WTC11 (cell line): ENCODE measurements around the gene DALRD3. TPM values are rescaled to one million over a fixed set of nuclear protein-coding genes. Genes with fewer than 3 reads are reported as not detected.

ENCODE experiments used
- ATAC-seq: fragments of 200-7000 bp; cut with Tn5 transposase; 2 replicates; pipeline ENCODE4 v1.10.0; 2021; ENCODE audit warnings: mild to moderate bottlenecking, moderate library complexity
- CTCF ChIA-PET: fragments of 300-600 bp; sonication (Branson Sonifier 250); formaldehyde crosslinking; loops from one replicate; lab custom pipeline; 2021; ENCODE audit warnings: antibody characterized with exemption; lab: Charles Lee
- POLR2A ChIA-PET: fragments of 350-600 bp; sonication (Branson Sonifier 250); formaldehyde crosslinking; loops from one replicate; lab custom pipeline; 2021; ENCODE audit warnings: antibody characterized with exemption; lab: Charles Lee
- DNase-seq: peaks from one replicate; pipeline ENCODE4 v3.0.0; 2021; ENCODE audit warnings: low spot score
- H3K27ac Mint-ChIP-seq: 2 replicates; pipeline ENCODE4 v1.8.0; 2021; ENCODE audit warnings: mixed read lengths
- H3K27me3 Mint-ChIP-seq: 2 replicates; pipeline ENCODE4 v1.8.0; 2021; ENCODE audit warnings: low read depth, mild to moderate bottlenecking, moderate library complexity, mixed read lengths
- H3K36me3 Mint-ChIP-seq: 2 replicates; pipeline ENCODE4 v1.8.0; 2021; ENCODE audit warnings: mixed read lengths
- H3K4me1 Mint-ChIP-seq: 2 replicates; pipeline ENCODE4 v1.8.0; 2022; ENCODE audit warnings: mixed read lengths
- H3K4me3 Mint-ChIP-seq: 2 replicates; pipeline ENCODE4 v1.8.0; 2021; ENCODE audit warnings: mild to moderate bottlenecking, moderate library complexity, mixed read lengths
- H3K9me3 Mint-ChIP-seq: 2 replicates; pipeline ENCODE4 v1.8.0; 2021; ENCODE audit warnings: mixed read lengths
- ARID4B ChIP-seq: sonication (generic); formaldehyde crosslinking; IDR thresholded peaks from 2 replicates; pipeline ENCODE4 v1.8.0; 2023; ENCODE audit warnings: missing genetic modification reagents, mild to moderate bottlenecking, borderline replicate concordance
- ATF1 ChIP-seq: sonication (generic); formaldehyde crosslinking; IDR thresholded peaks from 2 replicates; pipeline ENCODE4 v1.8.1; 2023; ENCODE audit warnings: mild to moderate bottlenecking, moderate library complexity, missing genetic modification reagents
- E2F5 ChIP-seq: sonication (generic); formaldehyde crosslinking; IDR thresholded peaks from 2 replicates; pipeline ENCODE4 v1.8.1; 2022; ENCODE audit warnings: mild to moderate bottlenecking, moderate library complexity, missing genetic modification reagents
- ESRRA ChIP-seq: sonication (generic); formaldehyde crosslinking; IDR thresholded peaks from 2 replicates; pipeline ENCODE4 v1.8.1; 2022; ENCODE audit warnings: mild to moderate bottlenecking, missing genetic modification reagents, borderline replicate concordance
- FOXJ3 ChIP-seq: sonication (generic); formaldehyde crosslinking; IDR thresholded peaks from 2 replicates; pipeline ENCODE4 v1.9.0; 2021; ENCODE audit warnings: missing genetic modification reagents, mild to moderate bottlenecking, borderline replicate concordance
- GABPB1 ChIP-seq: sonication (generic); formaldehyde crosslinking; IDR thresholded peaks from 2 replicates; pipeline ENCODE4 v1.8.1; 2023; ENCODE audit warnings: mild to moderate bottlenecking, missing genetic modification reagents
- GRHL2 ChIP-seq: fragments of 250-450 bp; sonication (Bioruptor Pico); IDR thresholded peaks from 2 replicates; pipeline ENCODE4 v1.8.0; 2022; ENCODE audit warnings: mild to moderate bottlenecking, moderate library complexity; ENCODE audit not compliant: insufficient replicate concordance, severe bottlenecking
- HMGA2 ChIP-seq: fragments of 250-450 bp; sonication (Bioruptor Pico); IDR thresholded peaks from 2 replicates; pipeline ENCODE4 v1.4.0; 2021; ENCODE audit warnings: mild to moderate bottlenecking, moderate library complexity
- HMGXB4 ChIP-seq: sonication (generic); formaldehyde crosslinking; IDR thresholded peaks from 2 replicates; pipeline ENCODE4 v1.8.1; 2023; ENCODE audit warnings: mild to moderate bottlenecking, moderate library complexity, missing genetic modification reagents
- JAZF1 ChIP-seq: fragments of 250-450 bp; sonication (Bioruptor Pico); IDR thresholded peaks from 2 replicates; pipeline ENCODE4 v1.9.0; 2021; ENCODE audit warnings: moderate library complexity, mild to moderate bottlenecking, inconsistent platforms
- JUN ChIP-seq: sonication (generic); formaldehyde crosslinking; IDR thresholded peaks from 2 replicates; pipeline ENCODE4 v1.8.0; 2023; ENCODE audit warnings: mild to moderate bottlenecking, missing genetic modification reagents
- MXD4 ChIP-seq: fragments of 250-450 bp; sonication (Bioruptor Pico); IDR thresholded peaks from 2 replicates; pipeline ENCODE4 v1.8.0; 2021; ENCODE audit warnings: mild to moderate bottlenecking, moderate library complexity, borderline replicate concordance
- NFATC4 ChIP-seq: fragments of 250-450 bp; sonication (Bioruptor Pico); IDR thresholded peaks from 2 replicates; pipeline ENCODE4 v1.9.0; 2021; ENCODE audit warnings: mild to moderate bottlenecking
- NR2C2 ChIP-seq: sonication (generic); formaldehyde crosslinking; IDR thresholded peaks from 2 replicates; pipeline ENCODE4 v1.8.0; 2022; ENCODE audit warnings: mild to moderate bottlenecking, missing genetic modification reagents
- NR3C1 ChIP-seq: sonication (generic); formaldehyde crosslinking; conservative IDR thresholded peaks from 2 replicates; pipeline ENCODE4 v1.8.1; 2023; ENCODE audit warnings: low read depth, mild to moderate bottlenecking, missing genetic modification reagents
- OVOL2 ChIP-seq: fragments of 250-450 bp; sonication (Bioruptor Pico); IDR thresholded peaks from 2 replicates; pipeline ENCODE4 v1.9.0; 2021; ENCODE audit warnings: mild to moderate bottlenecking, borderline replicate concordance
- SMAD4 ChIP-seq: sonication (generic); formaldehyde crosslinking; IDR thresholded peaks from 2 replicates; pipeline ENCODE4 v1.8.0; 2022; ENCODE audit warnings: mild to moderate bottlenecking, missing genetic modification reagents
- SP1 ChIP-seq: sonication (generic); formaldehyde crosslinking; conservative IDR thresholded peaks from 2 replicates; pipeline ENCODE4 v1.8.1; 2022; ENCODE audit warnings: missing genetic modification reagents
- TCF7 ChIP-seq: sonication (generic); formaldehyde crosslinking; IDR thresholded peaks from 2 replicates; pipeline ENCODE4 v1.8.0; 2022; ENCODE audit warnings: mild to moderate bottlenecking, low read depth, missing genetic modification reagents, moderate library complexity
- ZNF232 ChIP-seq: sonication (generic); formaldehyde crosslinking; IDR thresholded peaks from 2 replicates; pipeline ENCODE4 v1.8.0; 2022; ENCODE audit warnings: mild to moderate bottlenecking, missing genetic modification reagents
- ZNF396 ChIP-seq: fragments of 250-450 bp; sonication (Bioruptor Pico); IDR thresholded peaks from 2 replicates; pipeline ENCODE4 v1.8.0; 2021; ENCODE audit warnings: mild to moderate bottlenecking, moderate library complexity, borderline replicate concordance
- ZNF423 ChIP-seq: fragments of 250-450 bp; sonication (Bioruptor Pico); IDR thresholded peaks from 2 replicates; pipeline ENCODE4 v2.1.2; 2022; ENCODE audit warnings: mild to moderate bottlenecking, moderate library complexity
- ZNF671 ChIP-seq: fragments of 250-450 bp; sonication (Bioruptor Pico); IDR thresholded peaks from 2 replicates; pipeline ENCODE4 v1.8.0; 2021; ENCODE audit warnings: mild to moderate bottlenecking
- total RNA-seq: library from RNA; stranded (reverse); gene quantifications from 3 replicates; pipeline ENCODE4 v1.2.3, GENCODE V29; 2021
- TF ChIP-seq, protein P1 (sequence below): sonication (generic); formaldehyde crosslinking; IDR thresholded peaks from 2 replicates; pipeline ENCODE4 v1.8.0; 2022; ENCODE audit warnings: mild to moderate bottlenecking, missing genetic modification reagents
- TF ChIP-seq, protein P2 (sequence below): fragments of 250-450 bp; sonication (Bioruptor Pico); conservative IDR thresholded peaks from 2 replicates; pipeline ENCODE4 v1.9.0; 2021; ENCODE audit warnings: mild to moderate bottlenecking
- TF ChIP-seq, protein P3 (sequence below): sonication (generic); formaldehyde crosslinking; IDR thresholded peaks from 2 replicates; pipeline ENCODE4 v1.8.0; 2022; ENCODE audit warnings: mild to moderate bottlenecking, missing genetic modification reagents
- TF ChIP-seq, protein P4 (sequence below): fragments of 250-450 bp; sonication (Bioruptor Pico); IDR thresholded peaks from 2 replicates; pipeline ENCODE4 v1.9.0; 2021; ENCODE audit warnings: mild to moderate bottlenecking

The DALRD3 gene
- total RNA-seq, 1 experiment from 2014 or later: 41.4 TPM

DNA sequence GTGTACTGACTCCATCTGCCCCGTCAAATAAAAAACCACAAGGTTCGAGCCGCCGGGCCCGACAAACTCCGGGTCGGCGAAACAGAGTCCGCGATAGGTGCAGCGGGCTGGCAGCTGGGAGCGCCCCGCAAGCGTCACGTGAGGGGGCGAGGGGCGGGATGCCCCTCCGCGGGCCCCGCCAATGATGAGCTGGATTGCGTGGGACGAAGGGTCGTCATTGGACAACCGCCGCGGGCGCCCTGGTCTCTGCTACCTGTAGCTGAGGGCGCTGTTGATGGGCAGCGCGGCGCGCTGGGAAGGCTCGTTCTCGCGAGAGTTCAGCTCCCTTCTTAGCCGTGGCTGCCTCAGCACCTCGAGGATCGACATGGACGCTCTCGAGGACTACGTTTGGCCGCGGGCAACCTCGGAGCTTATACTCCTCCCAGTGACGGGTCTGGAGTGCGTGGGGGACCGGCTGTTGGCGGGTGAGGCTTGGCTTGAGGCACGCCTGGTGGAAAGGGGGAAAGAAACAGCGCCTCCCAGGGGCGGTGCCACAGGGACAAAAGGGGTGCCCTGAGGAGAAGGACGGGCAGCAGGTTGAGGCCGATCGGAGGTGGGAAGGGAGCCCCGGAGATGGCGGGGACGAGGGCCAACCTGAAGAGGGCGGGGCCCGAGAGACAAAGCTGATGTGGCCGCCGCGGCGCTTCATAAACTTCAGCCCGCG lies 11.2 kb downstream of the DALRD3 start, which contains the start of gene WDR6:
TSS of gene WDR6 (plus strand) at position 324 of the 703 bp plus-strand sequence. CDS start at position 365, 41 bp downstream.
- H3K27me3 Mint-ChIP-seq: no peaks in the 10 kb centered on the region
- POLR2A ChIA-PET: interaction anchor here (0.6 to 4.6 kb wide), 20 partner anchors 10 to 1284 kb away, joined by 3 to 81 read pairs (median 5); partner anchors contain the start of genes CELSR3, DAG1, DALRD3 and IMPDH2
- CTCF ChIA-PET: interaction anchor here (0.6 to 9.3 kb wide), 20 partner anchors 10 to 1396 kb away, joined by 3 to 124 read pairs (median 4); partner anchors contain the start of genes ARIH2, BSN, CELSR3 and DALRD3
- DNase-seq (peak; percentile 97), ATAC-seq (peak; percentile 90)
- H3K4me3 Mint-ChIP-seq: peak within 1 kb of the TSS; percentile 99
- peak within 1 kb of the TSS; percentile 100 for H3K27ac Mint-ChIP-seq
- H3K36me3 Mint-ChIP-seq: peaks cover 20% of the 10 kb centered on the region
- H3K4me1 Mint-ChIP-seq: peaks cover 15% of the 10 kb centered on the region
- no peaks in the 10 kb centered on the region for H3K9me3 Mint-ChIP-seq
- TF ChIP-seq, protein P1, sequence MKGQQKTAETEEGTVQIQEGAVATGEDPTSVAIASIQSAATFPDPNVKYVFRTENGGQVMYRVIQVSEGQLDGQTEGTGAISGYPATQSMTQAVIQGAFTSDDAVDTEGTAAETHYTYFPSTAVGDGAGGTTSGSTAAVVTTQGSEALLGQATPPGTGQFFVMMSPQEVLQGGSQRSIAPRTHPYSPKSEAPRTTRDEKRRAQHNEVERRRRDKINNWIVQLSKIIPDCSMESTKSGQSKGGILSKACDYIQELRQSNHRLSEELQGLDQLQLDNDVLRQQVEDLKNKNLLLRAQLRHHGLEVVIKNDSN: peak; percentile 98
- TF ChIP-seq ARID4B (CRISPR knock-in tag): peak; percentile 51
- TF ChIP-seq, protein P2, sequence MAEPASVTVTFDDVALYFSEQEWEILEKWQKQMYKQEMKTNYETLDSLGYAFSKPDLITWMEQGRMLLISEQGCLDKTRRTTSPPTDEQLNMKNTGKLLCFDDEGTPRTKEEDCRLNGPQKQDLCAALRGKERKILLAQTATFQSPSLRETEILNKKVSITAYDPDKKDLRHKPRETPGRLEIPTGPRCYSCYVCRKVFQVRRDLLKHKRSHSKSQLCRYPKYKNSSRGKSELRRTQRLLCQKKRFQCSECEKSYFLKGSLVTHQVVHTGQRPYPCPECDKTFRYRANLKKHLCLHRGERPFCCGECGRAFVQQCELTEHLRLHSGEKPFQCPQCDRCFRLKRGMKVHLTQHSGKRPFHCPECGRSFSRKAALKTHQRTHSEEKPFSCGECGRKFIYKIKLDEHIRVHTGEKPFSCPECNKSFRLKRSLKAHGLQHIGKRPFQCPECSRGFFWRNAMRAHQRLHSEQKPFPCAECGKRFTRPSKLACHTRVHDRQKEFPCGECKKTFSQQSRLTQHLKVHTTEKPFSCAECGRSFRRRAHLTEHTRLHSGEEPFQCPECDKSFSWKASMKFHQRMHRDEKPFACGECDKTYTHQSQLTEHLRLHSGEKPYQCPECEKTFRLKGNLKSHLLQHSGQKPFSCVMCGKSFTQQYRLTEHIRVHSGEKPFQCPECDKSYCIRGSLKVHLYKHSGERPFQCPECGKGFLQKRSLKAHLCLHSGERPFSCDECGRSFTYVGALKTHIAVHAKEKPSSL (CRISPR knock-in tag): no peak
- TF ChIP-seq MXD4 (CRISPR knock-in tag): no peak
- TF ChIP-seq OVOL2: no peak
- no peak for TF ChIP-seq JAZF1 (CRISPR knock-in tag)
- no peak for TF ChIP-seq NR3C1
- peak; percentile 85; the same call in 1 of the 2 replicates for TF ChIP-seq ZNF232 (CRISPR knock-in tag)
- peak; percentile 85; the same call in 1 of the 2 replicates for TF ChIP-seq HMGXB4 (CRISPR knock-in tag)
- no peak for TF ChIP-seq TCF7
- TF ChIP-seq NFATC4 (CRISPR knock-in tag): 0 out of 2 replicates have a peak, but pooled peaks have one; percentile 81
- TF ChIP-seq ZNF423 (CRISPR knock-in tag): peak; percentile 13; the same call in 1 of the 2 replicates
- no peak for TF ChIP-seq ATF1 (CRISPR knock-in tag)
- no peak for TF ChIP-seq HMGA2 (CRISPR knock-in tag)
- no peak for TF ChIP-seq JUN (CRISPR knock-in tag)
- no peak for TF ChIP-seq NR2C2 (CRISPR knock-in tag)
- TF ChIP-seq, protein P3, sequence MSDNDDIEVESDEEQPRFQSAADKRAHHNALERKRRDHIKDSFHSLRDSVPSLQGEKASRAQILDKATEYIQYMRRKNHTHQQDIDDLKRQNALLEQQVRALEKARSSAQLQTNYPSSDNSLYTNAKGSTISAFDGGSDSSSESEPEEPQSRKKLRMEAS (CRISPR knock-in tag): peak; percentile 84
- peak; percentile 70; the same call in 1 of the 2 replicates for TF ChIP-seq ZNF671
- TF ChIP-seq SP1 (CRISPR knock-in tag): peak; percentile 89
- TF ChIP-seq FOXJ3 (CRISPR knock-in tag): no peak
- TF ChIP-seq GRHL2 (CRISPR knock-in tag): no peak
- TF ChIP-seq, protein P4, sequence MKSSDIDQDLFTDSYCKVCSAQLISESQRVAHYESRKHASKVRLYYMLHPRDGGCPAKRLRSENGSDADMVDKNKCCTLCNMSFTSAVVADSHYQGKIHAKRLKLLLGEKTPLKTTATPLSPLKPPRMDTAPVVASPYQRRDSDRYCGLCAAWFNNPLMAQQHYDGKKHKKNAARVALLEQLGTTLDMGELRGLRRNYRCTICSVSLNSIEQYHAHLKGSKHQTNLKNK (CRISPR knock-in tag): peak; percentile 83
- TF ChIP-seq ZNF396 (CRISPR knock-in tag): no peak
- TF ChIP-seq SMAD4: no peak
- peak; percentile 68 for TF ChIP-seq E2F5 (CRISPR knock-in tag)
- TF ChIP-seq ESRRA (CRISPR knock-in tag): peak; percentile 48; the same call in 1 of the 2 replicates
- TF ChIP-seq GABPB1 (CRISPR knock-in tag): peak; percentile 82
